Skeletal muscle satellite cell (primary cell): ENCODE data around the gene KLHL10.
"Not testable (repeated sequence)": the region's sequence is repeated elsewhere in the genome, so short reads cannot be mapped to it uniquely, and the experiment has no call there.

ENCODE experiments used
- H3K27me3 ChIP-seq: 2 replicates; pipeline ENCODE4 v1.7.0; 2013; ENCODE audit warnings: low read length; ENCODE audit not compliant: control insufficient read depth, insufficient read depth
- H3K36me3 ChIP-seq: 2 replicates; pipeline ENCODE4 v1.7.0; 2013; ENCODE audit warnings: mild to moderate bottlenecking, control low read depth, low read length; ENCODE audit not compliant: insufficient read depth
- H3K4me1 ChIP-seq: 2 replicates; pipeline ENCODE4 v1.7.0; 2013; ENCODE audit warnings: low read length; ENCODE audit not compliant: control insufficient read depth, insufficient read depth
- H3K4me2 ChIP-seq: 2 replicates; pipeline ENCODE4 v1.7.0; 2013; ENCODE audit warnings: mild to moderate bottlenecking, low read length
- H3K4me3 ChIP-seq: 2 replicates; pipeline ENCODE4 v1.7.0; 2013; ENCODE audit warnings: low read length
- H3K9ac ChIP-seq: 2 replicates; pipeline ENCODE4 v1.7.0; 2013; ENCODE audit warnings: mild to moderate bottlenecking, low read depth, low read length, moderate library complexity
- H3K9me3 ChIP-seq: replicated peaks from 2 replicates; pipeline ENCODE4 v1.7.0; 2013; ENCODE audit warnings: mild to moderate bottlenecking, control low read depth, low read length

Gene KLHL10

DNA sequence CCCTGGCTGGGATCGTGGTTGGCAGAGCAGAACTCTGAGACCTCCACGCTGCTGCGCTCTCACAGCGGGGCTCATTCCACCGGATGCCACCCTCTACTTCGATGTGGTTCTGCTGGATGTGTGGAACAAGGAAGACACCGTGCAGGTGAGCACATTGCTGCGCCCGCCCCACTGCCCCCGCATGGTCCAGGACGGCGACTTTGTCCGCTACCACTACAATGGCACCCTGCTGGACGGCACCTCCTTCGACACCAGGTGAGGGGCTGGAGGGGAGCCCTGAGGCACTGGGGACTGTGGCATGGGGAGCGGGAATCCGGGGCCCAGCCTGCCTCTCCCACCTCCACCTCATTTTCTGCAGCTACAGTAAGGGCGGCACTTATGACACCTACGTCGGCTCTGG lies 19.6 kb upstream of the KLHL10 start:
- Histone ChIP-seq H3K4me2 (no peak overlapping the region), H3K27me3 (no peaks in the 10 kb centered on the region), H3K4me1 (peaks cover 10% of the 10 kb centered on the region), H3K9me3 (no peaks in the 10 kb centered on the region), H3K4me3 (no peak overlapping the region), H3K9ac (no peak overlapping the region), H3K36me3 (peaks cover 39% of the 10 kb centered on the region)

DNA sequence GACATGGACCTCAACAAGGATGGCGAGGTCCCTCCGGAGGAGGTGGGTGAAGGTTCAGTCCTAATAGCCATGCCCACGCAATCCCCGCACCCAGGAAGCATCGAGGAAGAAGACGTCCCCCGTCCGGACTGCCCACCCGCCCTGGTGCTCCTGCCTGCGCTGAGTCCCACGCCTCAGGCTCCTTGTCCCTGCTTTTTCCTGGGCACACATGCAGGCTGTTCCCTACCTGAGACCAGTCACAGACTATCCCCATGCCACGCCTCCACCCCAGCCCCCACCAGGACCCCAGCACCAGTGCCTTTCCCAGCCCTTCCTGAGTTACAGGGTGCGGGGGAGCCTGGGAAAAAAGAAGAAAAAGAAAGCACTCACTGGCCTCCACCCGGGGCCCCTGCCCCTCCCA lies 15.8 kb upstream of the KLHL10 start:
- Histone ChIP-seq H3K36me3 (peaks cover 46% of the 10 kb centered on the region), H3K4me3 (no peak overlapping the region), H3K9me3 (no peaks in the 10 kb centered on the region), H3K4me2 (no peak overlapping the region), H3K9ac (no peak overlapping the region), H3K4me1 (no peaks in the 10 kb centered on the region), H3K27me3 (no peaks in the 10 kb centered on the region)

DNA sequence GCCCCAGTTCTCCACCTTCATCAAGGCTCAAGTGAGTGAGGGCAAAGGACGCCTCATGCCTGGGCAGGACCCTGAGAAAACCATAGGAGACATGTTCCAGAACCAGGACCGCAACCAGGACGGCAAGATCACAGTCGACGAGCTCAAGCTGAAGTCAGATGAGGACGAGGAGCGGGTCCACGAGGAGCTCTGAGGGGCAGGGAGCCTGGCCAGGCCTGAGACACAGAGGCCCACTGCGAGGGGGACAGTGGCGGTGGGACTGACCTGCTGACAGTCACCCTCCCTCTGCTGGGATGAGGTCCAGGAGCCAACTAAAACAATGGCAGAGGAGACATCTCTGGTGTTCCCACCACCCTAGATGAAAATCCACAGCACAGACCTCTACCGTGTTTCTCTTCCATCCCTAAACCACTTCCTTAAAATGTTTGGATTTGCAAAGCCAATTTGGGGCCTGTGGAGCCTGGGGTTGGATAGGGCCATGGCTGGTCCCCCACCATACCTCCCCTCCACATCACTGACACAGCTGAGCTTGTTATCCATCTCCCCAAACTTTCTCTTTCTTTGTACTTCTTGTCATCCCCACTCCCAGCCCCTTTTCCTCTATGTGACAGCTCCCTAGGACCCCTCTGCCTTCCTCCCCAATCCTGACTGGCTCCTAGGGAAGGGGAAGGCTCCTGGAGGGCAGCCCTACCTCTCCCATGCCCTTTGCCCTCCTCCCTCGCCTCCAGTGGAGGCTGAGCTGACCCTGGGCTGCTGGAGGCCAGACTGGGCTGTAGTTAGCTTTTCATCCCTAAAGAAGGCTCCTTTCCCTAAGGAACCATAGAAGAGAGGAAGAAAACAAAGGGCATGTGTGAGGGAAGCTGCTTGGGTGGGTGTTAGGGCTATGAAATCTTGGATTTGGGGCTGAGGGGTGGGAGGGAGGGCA lies 15.1 kb upstream of the KLHL10 start:
- H3K4me1 ChIP-seq: no peaks in the 10 kb centered on the region

DNA sequence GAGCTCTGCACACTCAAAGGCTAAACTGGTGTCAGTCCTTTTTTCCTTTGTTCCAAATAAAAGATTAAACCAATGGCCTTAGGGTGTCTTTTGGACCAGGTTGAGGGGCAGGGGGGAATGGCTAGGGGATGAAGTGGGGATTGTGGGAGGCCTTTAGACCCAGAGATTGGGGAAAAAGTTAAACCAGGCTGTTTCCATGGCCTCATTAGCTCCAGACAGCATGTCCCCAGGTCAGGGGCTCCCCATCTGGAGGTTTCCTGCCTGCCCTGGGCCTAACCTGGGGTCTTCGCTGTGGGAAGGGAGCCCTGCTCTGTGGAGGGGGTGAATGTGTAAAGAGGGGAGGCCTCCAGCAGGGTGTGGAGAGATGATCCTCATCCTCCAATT lies 14.5 kb upstream of the KLHL10 start:
- H3K4me1 ChIP-seq: no peaks in the 10 kb centered on the region
- peaks cover 49% of the 10 kb centered on the region for H3K36me3 ChIP-seq
- H3K4me2 ChIP-seq: no peak overlapping the region
- H3K27me3 ChIP-seq: no peaks in the 10 kb centered on the region
- no peaks in the 10 kb centered on the region for H3K9me3 ChIP-seq
- H3K4me3 ChIP-seq: no peak overlapping the region
- H3K9ac ChIP-seq: no peak overlapping the region

More for the DNA sequence above, 15.1 kb upstream of the KLHL10 start:
- no peak overlapping the region for H3K4me2 ChIP-seq
- H3K9ac ChIP-seq: no peak overlapping the region
- no peak overlapping the region for H3K4me3 ChIP-seq
- H3K9me3 ChIP-seq: no peaks in the 10 kb centered on the region
- peaks cover 44% of the 10 kb centered on the region for H3K36me3 ChIP-seq
- H3K27me3 ChIP-seq: no peaks in the 10 kb centered on the region

- H3K9me3 ChIP-seq: no peaks in the 10 kb centered on the region
- no peak overlapping the region for H3K9ac ChIP-seq
- no peaks in the 10 kb centered on the region for H3K27me3 ChIP-seq
- H3K4me3 ChIP-seq: no peak overlapping the region
- no peaks in the 10 kb centered on the region for H3K4me1 ChIP-seq
- no peak overlapping the region for H3K4me2 ChIP-seq
- peaks cover 49% of the 10 kb centered on the region for H3K36me3 ChIP-seq
These were observed 14.0 kb upstream of the KLHL10 start for GRCh38 chr17:41823580-41823979.

DNA sequence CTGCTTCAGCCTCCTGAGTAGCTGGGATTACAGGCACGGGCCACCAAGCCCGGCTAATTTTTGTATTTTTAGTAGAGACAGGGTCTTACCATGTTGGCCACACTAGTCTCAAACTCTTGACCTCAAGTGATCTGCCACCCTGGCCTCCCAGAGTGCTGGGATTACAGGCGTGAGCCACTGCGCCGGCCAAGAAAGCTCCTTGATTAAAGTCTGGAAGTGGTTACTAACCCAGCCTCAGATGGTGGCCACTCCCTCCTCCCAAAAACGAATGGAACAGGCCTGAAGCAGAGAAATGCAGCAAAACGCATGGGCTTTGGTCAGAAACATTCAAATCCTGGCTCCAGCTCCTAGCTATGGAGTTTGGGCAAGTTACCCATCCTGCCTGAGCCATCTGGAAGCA lies 13.5 kb upstream of the KLHL10 start:
- H3K9me3 ChIP-seq: no peaks in the 10 kb centered on the region
- H3K36me3 ChIP-seq: peaks cover 49% of the 10 kb centered on the region
- no peaks in the 10 kb centered on the region for H3K4me1 ChIP-seq

GRCh38 chr17:41825175-41825845 lies 12.3 kb upstream of the KLHL10 start:
- H3K36me3 ChIP-seq: peaks cover 45% of the 10 kb centered on the region
- H3K9me3 ChIP-seq: no peaks in the 10 kb centered on the region
- no peaks in the 10 kb centered on the region for H3K4me1 ChIP-seq
- H3K4me3 ChIP-seq: no peak overlapping the region
- no peak overlapping the region for H3K4me2 ChIP-seq
- no peak overlapping the region for H3K9ac ChIP-seq
- H3K27me3 ChIP-seq: no peaks in the 10 kb centered on the region

More for the DNA sequence above, 13.5 kb upstream of the KLHL10 start:
- no peak overlapping the region for H3K4me2 ChIP-seq
- no peak overlapping the region for H3K4me3 ChIP-seq
- H3K9ac ChIP-seq: no peak overlapping the region
- no peaks in the 10 kb centered on the region for H3K27me3 ChIP-seq

DNA sequence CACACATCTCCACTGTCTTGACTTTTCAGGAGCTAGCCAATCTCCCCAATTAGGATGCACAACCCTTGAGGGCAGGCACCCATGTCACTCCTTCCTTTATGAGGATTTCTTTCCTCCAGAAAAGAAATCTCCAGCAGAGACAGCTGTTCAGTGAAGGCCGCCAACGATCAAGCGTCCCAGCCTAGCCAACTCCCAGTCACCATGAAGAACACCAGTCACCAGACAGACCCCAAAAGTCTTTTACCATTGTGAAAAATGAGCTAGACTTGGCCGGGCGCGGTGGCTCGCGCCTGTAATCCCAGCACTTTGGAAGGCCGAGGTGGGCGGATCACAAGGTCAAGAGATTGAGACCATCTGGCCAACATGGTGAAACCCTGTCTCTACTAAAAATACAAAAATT lies 7.7 kb upstream of the KLHL10 start:
- H3K36me3 ChIP-seq: peaks cover 43% of the 10 kb centered on the region
- H3K9me3 ChIP-seq: not testable (repeated sequence)

GRCh38 chr17:41835214-41835799 lies 2.3 kb upstream of the KLHL10 start:
- no peaks in the 10 kb centered on the region for H3K9me3 ChIP-seq
- peak overlapping the region; percentile 87 for H3K9ac ChIP-seq
- peaks cover 15% of the 10 kb centered on the region for H3K36me3 ChIP-seq
- peak overlapping the region; percentile 95 for H3K4me2 ChIP-seq
- H3K27me3 ChIP-seq: no peaks in the 10 kb centered on the region
- peaks cover 15% of the 10 kb centered on the region for H3K4me1 ChIP-seq
- H3K4me3 ChIP-seq: peak overlapping the region; percentile 89

More for the DNA sequence above, 7.7 kb upstream of the KLHL10 start:
- H3K4me2 ChIP-seq, H3K4me1 ChIP-seq, H3K9ac ChIP-seq, H3K27me3 ChIP-seq, H3K4me3 ChIP-seq: not testable (repeated sequence)

- Histone ChIP-seq H3K9ac (peak within 1 kb of the TSS; percentile 87), H3K4me1 (peaks cover 15% of the 10 kb centered on the region), H3K36me3 (peaks cover 9% of the 10 kb centered on the region), H3K4me3 (peak within 1 kb of the TSS; percentile 89), H3K9me3 (no peaks in the 10 kb centered on the region), H3K4me2 (peak within 1 kb of the TSS; percentile 95), H3K27me3 (no peaks in the 10 kb centered on the region)
These were observed 1.6 kb upstream of the KLHL10 start, which contains the start of gene NT5C3B for GRCh38 chr17:41835800-41836549. NT5C3B (minus strand) TSS chr17:41836232; CDS start chr17:41836193, 39 bp downstream.
